OCI-LY7 (cell line): ENCODE measurements around the gene USP48. TPM values are rescaled to one million over a fixed set of nuclear protein-coding genes. Genes with fewer than 3 reads are reported as not detected.

ENCODE experiments used
- Bru-seq: library from RNA; stranded (reverse); fragments of 400-500 nt; gene quantifications from one replicate; lab custom pipeline; 2021; lab: Mats Ljungman, UMichigan
- BruChase-seq, 2 experiments: library from RNA; stranded (reverse); fragments of 400-500 nt; gene quantifications; one replicate each; lab custom pipeline; 2021; lab: Mats Ljungman, UMichigan
- BruUV-seq: library from RNA; stranded (reverse); fragments of 400-500 nt; replicated peaks from 2 replicates; lab custom pipeline; 2021; lab: Mats Ljungman, UMichigan
- CTCF ChIA-PET: fragments of 300-600 bp; sonication (Branson Sonifier 250); formaldehyde crosslinking; loops from one replicate; lab custom pipeline; 2022; ENCODE audit warnings: antibody characterized with exemption; ENCODE audit not compliant: unreplicated experiment; lab: Charles Lee
- POLR2A ChIA-PET: fragments of 300-600 bp; sonication (Branson Sonifier 250); formaldehyde crosslinking; loops from one replicate; lab custom pipeline; 2022; ENCODE audit warnings: antibody characterized with exemption; lab: Charles Lee
- DNase-seq: peaks from one replicate; pipeline ENCODE4 v3.0.0-alpha.2; 2015; ENCODE audit warnings: low spot score
- H2AFZ ChIP-seq: fragments of 200-600 bp; sonication (generic), shearing (Covaris generic); 2 replicates; pipeline ENCODE4 v1.6.1; 2014; ENCODE audit warnings: mild to moderate bottlenecking, antibody characterized with exemption, low read length, moderate library complexity
- H3K27ac ChIP-seq: fragments of 200-600 bp; sonication (generic); 2 replicates; pipeline ENCODE4 v1.5.1; 2014; ENCODE audit warnings: mixed run types, low read depth, mild to moderate bottlenecking, moderate library complexity, low read length, inconsistent platforms; ENCODE audit not compliant: poor library complexity, severe bottlenecking
- H3K36me3 ChIP-seq: fragments of 200-600 bp; sonication (generic); 2 replicates; pipeline ENCODE4 v1.6.1; 2014; ENCODE audit warnings: mild to moderate bottlenecking, antibody characterized with exemption, low read length, moderate library complexity, mixed read lengths; ENCODE audit not compliant: insufficient read depth
- H3K4me1 ChIP-seq: fragments of 200-600 bp; sonication (generic); 2 replicates; pipeline ENCODE4 v1.5.1; 2014; ENCODE audit warnings: mild to moderate bottlenecking, low read length; ENCODE audit not compliant: insufficient read depth, poor library complexity, severe bottlenecking
- H3K4me2 ChIP-seq: fragments of 200-600 bp; sonication (generic); 2 replicates; pipeline ENCODE4 v1.6.1; 2014; ENCODE audit warnings: mild to moderate bottlenecking, low read length
- H3K4me3 ChIP-seq: fragments of 200-600 bp; sonication (generic); 2 replicates; pipeline ENCODE4 v1.5.1; 2014; ENCODE audit warnings: mild to moderate bottlenecking, low read depth, low read length; ENCODE audit not compliant: poor library complexity, severe bottlenecking
- H3K79me2 ChIP-seq: fragments of 200-600 bp; sonication (generic); 2 replicates; pipeline ENCODE4 v1.6.1; 2016; ENCODE audit warnings: low read depth, mild to moderate bottlenecking, low read length, moderate library complexity, mixed read lengths; ENCODE audit not compliant: insufficient read depth
- H3K9me2 ChIP-seq: fragments of 200-600 bp; sonication (generic); 2 replicates; pipeline ENCODE4 v1.6.1; 2016; ENCODE audit warnings: mild to moderate bottlenecking, low read length, mixed read lengths; ENCODE audit not compliant: insufficient read depth
- H3K9me3 ChIP-seq: fragments of 200-600 bp; sonication (generic); 2 replicates; pipeline ENCODE4 v1.6.1; 2014; ENCODE audit warnings: mild to moderate bottlenecking, mixed run types, low read length, mixed read lengths
- H4K20me1 ChIP-seq: fragments of 200-600 bp; sonication (generic); 2 replicates; pipeline ENCODE4 v1.6.1; 2014; ENCODE audit warnings: mild to moderate bottlenecking, antibody characterized with exemption, low read length, moderate library complexity, mixed read lengths; ENCODE audit not compliant: insufficient read depth
- CTCF ChIP-seq: fragments of 200-600 bp; sonication (generic); conservative IDR thresholded peaks from 2 replicates; pipeline ENCODE4 v1.5.1; 2014; ENCODE audit warnings: mild to moderate bottlenecking, antibody characterized with exemption, low read length, moderate library complexity, mixed read lengths
- EZH2phosphoT487 ChIP-seq: fragments of 200-600 bp; sonication (generic); IDR thresholded peaks from 2 replicates; pipeline ENCODE4 v1.6.1; 2018; ENCODE audit warnings: low read depth, borderline replicate concordance, mild to moderate bottlenecking, mixed run types, antibody characterized with exemption, low read length, moderate library complexity, mixed read lengths
- intact Hi-C: fragments of 100-400 bp; cut with micrococcal nuclease; formaldehyde crosslinking; loops from one replicate; pipeline ENCODE4 v1.10.0; 2022; ENCODE audit not compliant: unreplicated experiment
- long read RNA-seq: library from polyadenylated mRNA; stranded (forward); transcript quantifications from one replicate; pipeline ENCODE4 v2.0.0, GENCODE V29; 2022
- total RNA-seq, 2 experiments: library from RNA; depleted of rRNA in 1 of 2; stranded (reverse); fragments of >200 nt in 1 of 2; shearing (Covaris generic) in 1 of 2; gene quantifications; 2 replicates each; pipeline ENCODE4 v1.2.3, GENCODE V29; 2014 to 2022

The USP48 gene, protein sequence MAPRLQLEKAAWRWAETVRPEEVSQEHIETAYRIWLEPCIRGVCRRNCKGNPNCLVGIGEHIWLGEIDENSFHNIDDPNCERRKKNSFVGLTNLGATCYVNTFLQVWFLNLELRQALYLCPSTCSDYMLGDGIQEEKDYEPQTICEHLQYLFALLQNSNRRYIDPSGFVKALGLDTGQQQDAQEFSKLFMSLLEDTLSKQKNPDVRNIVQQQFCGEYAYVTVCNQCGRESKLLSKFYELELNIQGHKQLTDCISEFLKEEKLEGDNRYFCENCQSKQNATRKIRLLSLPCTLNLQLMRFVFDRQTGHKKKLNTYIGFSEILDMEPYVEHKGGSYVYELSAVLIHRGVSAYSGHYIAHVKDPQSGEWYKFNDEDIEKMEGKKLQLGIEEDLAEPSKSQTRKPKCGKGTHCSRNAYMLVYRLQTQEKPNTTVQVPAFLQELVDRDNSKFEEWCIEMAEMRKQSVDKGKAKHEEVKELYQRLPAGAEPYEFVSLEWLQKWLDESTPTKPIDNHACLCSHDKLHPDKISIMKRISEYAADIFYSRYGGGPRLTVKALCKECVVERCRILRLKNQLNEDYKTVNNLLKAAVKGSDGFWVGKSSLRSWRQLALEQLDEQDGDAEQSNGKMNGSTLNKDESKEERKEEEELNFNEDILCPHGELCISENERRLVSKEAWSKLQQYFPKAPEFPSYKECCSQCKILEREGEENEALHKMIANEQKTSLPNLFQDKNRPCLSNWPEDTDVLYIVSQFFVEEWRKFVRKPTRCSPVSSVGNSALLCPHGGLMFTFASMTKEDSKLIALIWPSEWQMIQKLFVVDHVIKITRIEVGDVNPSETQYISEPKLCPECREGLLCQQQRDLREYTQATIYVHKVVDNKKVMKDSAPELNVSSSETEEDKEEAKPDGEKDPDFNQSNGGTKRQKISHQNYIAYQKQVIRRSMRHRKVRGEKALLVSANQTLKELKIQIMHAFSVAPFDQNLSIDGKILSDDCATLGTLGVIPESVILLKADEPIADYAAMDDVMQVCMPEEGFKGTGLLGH
- total RNA-seq (2014; rRNA removed; shearing (Covaris generic)) (45.0 and 56.0 TPM in 2 replicates), total RNA-seq (2022) (95.7 and 98.3 TPM in 2 replicates), Bru-seq, nascent RNA (percentile 88 among the genes with signal in this experiment), BruChase-seq, experiment 1, labeled RNA remaining after a 6-hour chase (percentile 90 among the genes with signal in this experiment), BruChase-seq, experiment 2, labeled RNA remaining after a 2-hour chase (percentile 88 among the genes with signal in this experiment)
- long read RNA-seq, full-length matches to known transcripts, result 80 of 137 reads
- long read RNA-seq, partial matches to known transcripts, result 11 of 137 reads
- long read RNA-seq, other reads (novel, unspliced or antisense), result 46 of 137 reads

- no peaks in the 10 kb centered on the region for H3K9me3 ChIP-seq
- peaks cover 45% of the 10 kb centered on the region for H3K79me2 ChIP-seq
- TSS peak; percentile 98 for BruUV-seq
- ChIA-PET POLR2A (interaction anchor here (0.5 to 2.5 kb wide), 5 partner anchors 13 to 561 kb away, joined by 3 to 13 read pairs (median 4); no protein-coding TSS in a partner anchor), CTCF (interaction anchor here (1.3 kb wide), 1 partner anchor 74 kb away, joined by 3 read pairs; no protein-coding TSS in a partner anchor)
- TF ChIP-seq CTCF, result no peak; the same call in 1 of the 2 replicates
- H4K20me1 ChIP-seq, result peaks cover 11% of the 10 kb centered on the region
- H2AFZ ChIP-seq, result peak within 1 kb of the TSS; percentile 80
- H3K36me3 ChIP-seq, result peaks cover 11% of the 10 kb centered on the region
- intact Hi-C loops, result loop anchor here (2.0 kb wide), 3 partner anchors 20 to 182 kb away; no protein-coding TSS in a partner anchor
- peaks cover 21% of the 10 kb centered on the region for H3K4me1 ChIP-seq
- peak; percentile 99 for DNase-seq
- H3K9me2 ChIP-seq, result no peaks in the 10 kb centered on the region
- H3K4me2 ChIP-seq, result peak within 1 kb of the TSS; percentile 90
- H3K27ac ChIP-seq, result peak within 1 kb of the TSS; percentile 94
- peak within 1 kb of the TSS; percentile 85 for H3K4me3 ChIP-seq
Observed at GRCh38 chr1:21782868-21783678, at the start of gene USP48. USP48 (minus strand) TSS chr1:21783149; CDS start chr1:21782957, 192 bp downstream.

- Histone ChIP-seq H3K79me2 (no peaks in the 10 kb centered on the region), H2AFZ (no peak overlapping the region), H3K27ac (no peak overlapping the region), H3K9me3 (no peaks in the 10 kb centered on the region), H3K4me2 (no peak overlapping the region), H3K4me3 (no peak overlapping the region), H3K4me1 (no peaks in the 10 kb centered on the region), H3K36me3 (no peaks in the 10 kb centered on the region), H4K20me1 (no peaks in the 10 kb centered on the region), H3K9me2 (no peaks in the 10 kb centered on the region)
- POLR2A ChIA-PET, result no interaction called here
- BruUV-seq, result no TSS peak
- CTCF ChIA-PET, result no interaction called here
- intact Hi-C loops, result no loop called here
- TF ChIP-seq CTCF (no peak), EZH2phosphoT487 (no peak)
- no peak for DNase-seq
Observed at GRCh38 chr1:21831454-21831970, 48.6 kb upstream of the USP48 start.
